HFFc6 (cell line): ENCODE results near the gene IRAK1BP1. TPM values are rescaled to one million over a fixed set of nuclear protein-coding genes. Genes with fewer than 3 reads are reported as not detected.

ENCODE experiments used
- DNase-seq: peaks from one replicate; pipeline ENCODE4 v3.0.0-alpha.2; 2018
- H3K27ac Mint-ChIP-seq: 2 replicates; pipeline ENCODE4 v1.8.0; 2020; ENCODE audit warnings: mild to moderate bottlenecking, mixed read lengths
- H3K27me3 Mint-ChIP-seq: 2 replicates; pipeline ENCODE4 v1.8.0; 2021; ENCODE audit warnings: mild to moderate bottlenecking, moderate library complexity, mixed read lengths; ENCODE audit not compliant: insufficient read depth
- H3K36me3 Mint-ChIP-seq: 2 replicates; pipeline ENCODE4 v1.8.0; 2021; ENCODE audit warnings: low read depth, mixed read lengths
- H3K4me1 Mint-ChIP-seq: 2 replicates; pipeline ENCODE4 v1.8.0; 2020; ENCODE audit warnings: low read depth, mixed read lengths
- H3K4me3 Mint-ChIP-seq: 2 replicates; pipeline ENCODE4 v1.8.0; 2020; ENCODE audit warnings: mild to moderate bottlenecking, moderate library complexity, mixed read lengths
- H3K9me3 Mint-ChIP-seq: 2 replicates; pipeline ENCODE4 v1.8.0; 2020; ENCODE audit warnings: mild to moderate bottlenecking, mixed read lengths
- CTCF ChIP-seq: fragments of 200-600 bp; sonication (generic); IDR thresholded peaks from 2 replicates; pipeline ENCODE4 v1.5.0; 2021; ENCODE audit warnings: antibody characterized with exemption, mild to moderate bottlenecking
- total RNA-seq, 6 experiments: library from RNA; stranded (reverse); fragmentation: NEBNext Ultra II Directional; extraction: Animal tissue kit (Norgen Biotek cat#: 25700); gene quantifications; 2 replicates in 1 of 6; 3 replicates in 5 of 6; pipeline ENCODE4 v1.2.3, GENCODE V29; 2021

The IRAK1BP1 gene
- total RNA-seq, 6 experiments from 2014 or later: 1.8 to 2.6 (median 2.3) TPM

- DNase-seq: no peak
- Mint-ChIP-seq H3K4me1 (no peaks in the 10 kb centered on the region; the same call in 1 of the 2 replicates), H3K4me3 (no peak overlapping the region), H3K36me3 (no peaks in the 10 kb centered on the region), H3K27me3 (no peaks in the 10 kb centered on the region), H3K27ac (no peak overlapping the region), H3K9me3 (no peaks in the 10 kb centered on the region)
- TF ChIP-seq CTCF: no peak
Measured at GRCh38 chr6:78832091-78832808, 35.1 kb upstream of the IRAK1BP1 start.

GRCh38 chr6:78835817-78836216 is 31.5 kb upstream of the IRAK1BP1 start:
- no peaks in the 10 kb centered on the region for H3K9me3 Mint-ChIP-seq
- no peaks in the 10 kb centered on the region for H3K27me3 Mint-ChIP-seq
- TF ChIP-seq CTCF: peak; percentile 41
- no peaks in the 10 kb centered on the region for H3K4me1 Mint-ChIP-seq
- H3K36me3 Mint-ChIP-seq: no peaks in the 10 kb centered on the region
- no peak for DNase-seq
- no peak overlapping the region for H3K4me3 Mint-ChIP-seq
- H3K27ac Mint-ChIP-seq: no peak overlapping the region

- Mint-ChIP-seq H3K4me1 (no peaks in the 10 kb centered on the region), H3K27me3 (no peaks in the 10 kb centered on the region)
- TF ChIP-seq CTCF: no peak
Measured at GRCh38 chr6:78836598-78836997, 30.8 kb upstream of the IRAK1BP1 start.

GRCh38 chr6:78841111-78841510 is 26.2 kb upstream of the IRAK1BP1 start:
- H3K4me1 Mint-ChIP-seq: no peaks in the 10 kb centered on the region

More at GRCh38 chr6:78836598-78836997, 30.8 kb upstream of the IRAK1BP1 start:
- Mint-ChIP-seq H3K27ac (no peak overlapping the region), H3K4me3 (no peak overlapping the region), H3K36me3 (no peaks in the 10 kb centered on the region), H3K9me3 (no peaks in the 10 kb centered on the region)
- DNase-seq: no peak

GRCh38 chr6:78842953-78843352 is 24.4 kb upstream of the IRAK1BP1 start:
- Mint-ChIP-seq H3K36me3 (no peaks in the 10 kb centered on the region), H3K27ac (no peak overlapping the region)

More at GRCh38 chr6:78841111-78841510, 26.2 kb upstream of the IRAK1BP1 start:
- no peaks in the 10 kb centered on the region for H3K36me3 Mint-ChIP-seq
- no peak overlapping the region for H3K4me3 Mint-ChIP-seq
- no peaks in the 10 kb centered on the region; the same call in 1 of the 2 replicates for H3K27me3 Mint-ChIP-seq
- no peak for TF ChIP-seq CTCF
- H3K27ac Mint-ChIP-seq: no peak overlapping the region
- no peak for DNase-seq
- H3K9me3 Mint-ChIP-seq: no peaks in the 10 kb centered on the region

More at GRCh38 chr6:78842953-78843352, 24.4 kb upstream of the IRAK1BP1 start:
- TF ChIP-seq CTCF: no peak
- Mint-ChIP-seq H3K4me1 (no peaks in the 10 kb centered on the region), H3K4me3 (no peak overlapping the region), H3K27me3 (no peaks in the 10 kb centered on the region; the same call in 1 of the 2 replicates), H3K9me3 (no peaks in the 10 kb centered on the region)
- DNase-seq: no peak
